ENCODE data around the gene ZSWIM8. TPM values are rescaled to one million over a fixed set of nuclear protein-coding genes. Genes with fewer than 3 reads are reported as not detected.

The ZSWIM8 gene
- total RNA-seq, 4 donors from 2014 or later, result 94.5 to 530 (median 188) TPM

DNA sequence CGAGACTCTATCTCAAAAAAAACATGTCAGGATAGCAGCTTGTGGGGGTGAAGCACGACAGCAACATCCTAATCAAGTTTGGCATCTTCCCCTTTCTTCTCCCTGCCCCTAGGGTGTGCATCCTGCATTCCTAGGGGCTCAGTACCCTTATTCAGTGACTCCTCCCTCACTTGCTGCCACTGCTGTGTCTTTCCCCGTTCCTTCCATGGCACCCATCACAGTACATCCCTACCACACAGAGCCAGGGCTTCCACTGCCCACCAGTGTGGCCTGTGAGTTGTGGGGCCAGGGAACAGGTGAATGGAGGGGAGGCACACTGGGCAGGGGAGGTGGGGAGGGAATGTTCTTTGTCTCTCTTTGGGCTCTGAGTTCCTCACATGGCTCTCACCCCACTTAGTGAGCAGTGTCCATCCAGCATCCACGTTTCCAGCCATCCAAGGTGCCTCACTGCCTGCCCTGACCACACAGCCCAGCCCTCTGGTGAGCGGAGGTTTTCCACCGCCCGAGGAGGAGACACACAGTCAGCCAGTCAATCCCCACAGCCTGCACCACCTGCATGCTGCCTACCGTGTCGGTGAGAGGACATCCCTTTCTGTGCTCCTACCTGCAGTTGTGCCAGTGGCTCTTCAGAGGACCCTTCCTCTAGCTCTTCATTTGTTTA lies 14.6 kb downstream of the ZSWIM8 start:
- H3K9me3 ChIP-seq, result no peaks in the 10 kb centered on the region
- no peaks in the 10 kb centered on the region for H3K4me1 ChIP-seq
- H3K27ac ChIP-seq, result no peak overlapping the region
- peaks cover 0 to 57% (median 22%) of the 10 kb centered on the region in 4 donors for H3K36me3 ChIP-seq
- intact Hi-C loops (cut with DNase I; ENCODE audit: low total_unique reads) (no loop called here), in situ Hi-C loops (cut with MboI; ENCODE audit: low pct_ligation_motif_present in 1 of 4, low pct_unique_long_range_greater_than_20kb in 1 of 4, low sequenced_read_pairs in 3 of 4) (no loop called here)
- no peak for DNase-seq
- no peak for TF ChIP-seq EP300 (IDR thresholded peaks at IDR 0.05; ENCODE audit: low read depth)
- TF ChIP-seq CTCF (IDR thresholded peaks at IDR 0.05), result no peak
- peak in 1 of 3 donors; percentile 3 for TF ChIP-seq POLR2AphosphoS5 (IDR thresholded peaks at IDR 0.05)
- H3K27me3 ChIP-seq, result no peaks in the 10 kb centered on the region
- H3K4me3 ChIP-seq, result no peak overlapping the region
- WGBS, 2 donors (ENCODE audit: low coverage in 1 of 2), result 60 to 82% methylated on average over 1 to 9 of the region's 9 CpGs

GRCh38 chr10:73800560-73801252 lies 15.3 kb downstream of the ZSWIM8 start:
- no peak for TF ChIP-seq POLR2AphosphoS5 (IDR thresholded peaks at IDR 0.05)
- no peak for TF ChIP-seq POLR2A (IDR thresholded peaks at IDR 0.05)
- no peak for TF ChIP-seq EP300 (IDR thresholded peaks at IDR 0.05; ENCODE audit: low read depth)
- no peak for TF ChIP-seq CTCF (IDR thresholded peaks at IDR 0.05)

DNA sequence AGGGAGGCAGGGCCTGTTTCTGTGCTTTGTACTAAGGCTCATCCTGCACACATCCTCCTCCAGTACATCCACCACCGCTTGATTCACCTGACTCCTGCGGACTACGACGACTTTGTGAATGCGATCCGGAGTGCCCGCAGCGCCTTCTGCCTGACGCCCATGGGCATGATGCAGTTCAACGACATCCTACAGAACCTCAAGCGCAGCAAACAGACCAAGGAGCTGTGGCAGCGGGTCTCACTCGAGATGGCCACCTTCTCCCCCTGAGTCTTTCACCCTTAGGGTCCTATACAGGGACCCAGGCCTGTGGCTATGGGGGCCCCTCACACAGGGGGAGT lies 15.8 kb downstream of the ZSWIM8 start:
- in situ Hi-C loops (cut with MboI; ENCODE audit: low pct_ligation_motif_present in 1 of 4, low pct_unique_long_range_greater_than_20kb in 1 of 4, low sequenced_read_pairs in 3 of 4), result no loop called here
- no peaks in the 10 kb centered on the region for H3K27me3 ChIP-seq
- H3K4me1 ChIP-seq, result no peaks in the 10 kb centered on the region
- intact Hi-C loops (cut with DNase I; ENCODE audit: low total_unique reads), result no loop called here
- peaks cover 0 to 56% (median 23%) of the 10 kb centered on the region in 4 donors for H3K36me3 ChIP-seq
- no peak overlapping the region for H3K27ac ChIP-seq
- no peak overlapping the region for H3K4me3 ChIP-seq
- no peaks in the 10 kb centered on the region for H3K9me3 ChIP-seq
- no peak for DNase-seq
- 94% methylated on average over 13 of the region's 13 CpGs; no CpG with 5 or more reads in 1 of the 2 donors for WGBS, 2 donors (ENCODE audit: low coverage in 1 of 2)
- TF ChIP-seq CTCF (IDR thresholded peaks at IDR 0.05) (no peak), POLR2AphosphoS5 (IDR thresholded peaks at IDR 0.05) (peak in 1 of 3 donors; percentile 15)

More at GRCh38 chr10:73800560-73801252, 15.3 kb downstream of the ZSWIM8 start:
- H3K9me3 ChIP-seq, result no peaks in the 10 kb centered on the region
- in situ Hi-C loops (cut with MboI; ENCODE audit: low pct_ligation_motif_present in 1 of 4, low pct_unique_long_range_greater_than_20kb in 1 of 4, low sequenced_read_pairs in 3 of 4) (no loop called here), intact Hi-C loops (cut with DNase I; ENCODE audit: low total_unique reads) (no loop called here)
- no peak for DNase-seq
- H3K36me3 ChIP-seq, result peaks cover 0 to 55% (median 21%) of the 10 kb centered on the region in 4 donors
- H3K27ac ChIP-seq, result no peak overlapping the region
- H3K4me3 ChIP-seq, result no peak overlapping the region
- WGBS, 2 donors (ENCODE audit: low coverage in 1 of 2), result 93 to 95% methylated on average over 4 to 19 of the region's 20 CpGs
- H3K4me1 ChIP-seq, result no peaks in the 10 kb centered on the region
- no peaks in the 10 kb centered on the region for H3K27me3 ChIP-seq

GRCh38 chr10:73802276-73802991 lies 17.0 kb downstream of the ZSWIM8 start:
- Histone ChIP-seq H3K4me3 (no peak overlapping the region), H3K27ac (no peak overlapping the region), H3K36me3 (peaks cover 0 to 61% (median 19%) of the 10 kb centered on the region in 4 donors), H3K4me1 (peaks cover 0 to 6% (median 0%) of the 10 kb centered on the region in 4 donors), H3K27me3 (no peaks in the 10 kb centered on the region), H3K9me3 (no peaks in the 10 kb centered on the region)
- 81 to 86% methylated on average over 7 to 11 of the region's 11 CpGs for WGBS, 2 donors (ENCODE audit: low coverage in 1 of 2)
- in situ Hi-C loops (cut with MboI; ENCODE audit: low pct_ligation_motif_present in 1 of 4, low pct_unique_long_range_greater_than_20kb in 1 of 4, low sequenced_read_pairs in 3 of 4), result no loop called here
- DNase-seq, result no peak
- intact Hi-C loops (cut with DNase I; ENCODE audit: low total_unique reads), result no loop called here
- TF ChIP-seq EP300 (IDR thresholded peaks at IDR 0.05; ENCODE audit: low read depth) (no peak), CTCF (IDR thresholded peaks at IDR 0.05) (no peak), POLR2AphosphoS5 (IDR thresholded peaks at IDR 0.05) (peak in 1 of 3 donors; percentile 36), POLR2A (IDR thresholded peaks at IDR 0.05) (no peak)
